ENCODE data around the gene KLK11. TPM values are rescaled to one million over a fixed set of nuclear protein-coding genes. Genes with fewer than 3 reads are reported as not detected.

The KLK11 gene, protein sequence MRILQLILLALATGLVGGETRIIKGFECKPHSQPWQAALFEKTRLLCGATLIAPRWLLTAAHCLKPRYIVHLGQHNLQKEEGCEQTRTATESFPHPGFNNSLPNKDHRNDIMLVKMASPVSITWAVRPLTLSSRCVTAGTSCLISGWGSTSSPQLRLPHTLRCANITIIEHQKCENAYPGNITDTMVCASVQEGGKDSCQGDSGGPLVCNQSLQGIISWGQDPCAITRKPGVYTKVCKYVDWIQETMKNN
- not detected in 2 replicates for total RNA-seq

- DNase-seq (ENCODE audit: low spot score) = no peak
- Mint-ChIP-seq H3K27ac (no peak within 1 kb of the TSS), H3K4me3 (no peak within 1 kb of the TSS), H3K36me3 (ENCODE audit: low read depth) (no peaks in the 10 kb centered on the region), H3K9me3 (no peaks in the 10 kb centered on the region), H3K4me1 (ENCODE audit: low read depth) (no peaks in the 10 kb centered on the region), H3K27me3 (ENCODE audit: insufficient read depth) (peaks cover 5% of the 10 kb centered on the region)
- intact Hi-C loops (cut with micrococcal nuclease) = no loop called here
Measured at GRCh38 chr19:51026554-51026831, at the start of gene KLK11. KLK11 (minus strand) TSS chr19:51026616; CDS start chr19:51025631, 985 bp downstream.

DNA sequence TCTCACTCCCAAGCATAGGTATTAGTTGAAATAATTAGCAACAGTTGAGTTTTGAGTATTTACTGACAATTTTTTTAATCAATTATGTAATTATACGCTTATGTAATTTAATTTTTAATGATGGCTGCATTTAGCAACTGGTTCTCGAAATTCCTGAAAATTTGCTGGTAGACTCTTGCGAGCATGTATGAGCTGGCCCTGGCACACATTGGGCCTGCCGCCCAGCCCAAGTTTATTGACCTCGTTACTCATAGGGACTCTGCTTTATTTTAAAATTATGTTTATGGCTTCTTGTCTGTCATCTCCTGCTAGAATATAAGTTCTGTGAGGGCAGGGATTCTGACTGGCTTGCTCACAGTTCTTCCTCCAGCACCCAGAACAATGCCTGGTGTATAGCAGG is 49.6 kb upstream of the KLK11 start:
- peaks cover 12% of the 10 kb centered on the region for H3K9me3 Mint-ChIP-seq
- H3K36me3 Mint-ChIP-seq (ENCODE audit: low read depth) = no peaks in the 10 kb centered on the region
- intact Hi-C loops (cut with micrococcal nuclease) = no loop called here
- DNase-seq (ENCODE audit: low spot score) = no peak
- no peaks in the 10 kb centered on the region for H3K4me1 Mint-ChIP-seq (ENCODE audit: low read depth)
- peaks cover 10% of the 10 kb centered on the region for H3K27me3 Mint-ChIP-seq (ENCODE audit: insufficient read depth)
- H3K4me3 Mint-ChIP-seq = no peak overlapping the region
- H3K27ac Mint-ChIP-seq = no peak overlapping the region

GRCh38 chr19:51071095-51071405 is 44.6 kb upstream of the KLK11 start:
- intact Hi-C loops (cut with micrococcal nuclease) = no loop called here

GRCh38 chr19:51070334-51071094 is 44.1 kb upstream of the KLK11 start:
- intact Hi-C loops (cut with micrococcal nuclease) = no loop called here
- peaks cover 26% of the 10 kb centered on the region for H3K27me3 Mint-ChIP-seq (ENCODE audit: insufficient read depth)
- no peak overlapping the region for H3K4me3 Mint-ChIP-seq
- H3K27ac Mint-ChIP-seq = no peak overlapping the region
- H3K36me3 Mint-ChIP-seq (ENCODE audit: low read depth) = no peaks in the 10 kb centered on the region
- H3K9me3 Mint-ChIP-seq = peaks cover 12% of the 10 kb centered on the region
- no peak for DNase-seq (ENCODE audit: low spot score)
- no peaks in the 10 kb centered on the region for H3K4me1 Mint-ChIP-seq (ENCODE audit: low read depth)

More at GRCh38 chr19:51071095-51071405, 44.6 kb upstream of the KLK11 start:
- peaks cover 12% of the 10 kb centered on the region for H3K9me3 Mint-ChIP-seq
- H3K36me3 Mint-ChIP-seq (ENCODE audit: low read depth) = no peaks in the 10 kb centered on the region
- no peak for DNase-seq (ENCODE audit: low spot score)
- no peak overlapping the region for H3K4me3 Mint-ChIP-seq
- H3K27ac Mint-ChIP-seq = no peak overlapping the region
- H3K4me1 Mint-ChIP-seq (ENCODE audit: low read depth) = no peaks in the 10 kb centered on the region
- H3K27me3 Mint-ChIP-seq (ENCODE audit: insufficient read depth) = peaks cover 23% of the 10 kb centered on the region

DNA sequence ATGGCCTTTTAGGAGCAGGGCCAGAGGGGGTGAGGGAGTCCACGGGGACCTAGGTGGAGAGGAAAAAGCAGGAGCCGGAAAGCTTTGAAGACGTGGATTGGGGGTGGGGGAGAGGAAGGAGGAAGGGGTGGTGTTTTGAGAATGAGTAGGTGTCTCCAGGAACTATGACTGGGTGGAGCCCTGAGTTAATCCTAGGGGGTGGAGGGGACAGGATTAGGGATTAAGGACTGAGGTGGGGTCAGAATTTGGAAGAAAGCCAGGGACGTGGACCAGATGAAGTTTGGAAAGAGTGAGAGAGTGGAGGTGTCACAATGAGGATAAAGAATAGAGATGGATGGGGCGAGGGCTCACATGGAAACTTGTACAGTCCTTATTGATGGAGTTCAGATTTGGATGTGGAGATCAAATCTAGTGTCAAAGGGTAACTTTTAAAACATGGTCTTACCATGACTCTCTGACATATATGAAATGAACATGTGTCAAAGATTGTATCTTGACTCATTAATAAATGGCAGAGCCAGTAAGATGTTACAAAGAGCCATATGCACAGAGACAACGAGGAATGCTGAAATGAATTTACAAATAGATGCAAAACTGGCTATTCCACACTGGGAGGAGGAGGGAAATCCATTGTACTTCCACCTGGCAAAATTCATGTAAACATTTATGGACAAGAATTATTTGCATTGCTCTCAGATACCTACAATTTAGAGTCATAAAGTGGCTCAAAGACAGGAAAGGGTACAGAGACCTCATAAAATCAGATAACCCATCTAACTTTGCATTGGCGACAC is 40.2 kb upstream of the KLK11 start:
- intact Hi-C loops (cut with micrococcal nuclease) = no loop called here
- Mint-ChIP-seq H3K9me3 (no peaks in the 10 kb centered on the region), H3K4me1 (ENCODE audit: low read depth) (no peaks in the 10 kb centered on the region), H3K36me3 (ENCODE audit: low read depth) (no peaks in the 10 kb centered on the region), H3K27ac (no peak overlapping the region), H3K27me3 (ENCODE audit: insufficient read depth) (peaks cover 23% of the 10 kb centered on the region), H3K4me3 (no peak overlapping the region)
- DNase-seq (ENCODE audit: low spot score) = no peak

GRCh38 chr19:51065221-51065960 is 39.0 kb upstream of the KLK11 start:
- H3K27ac Mint-ChIP-seq = no peak overlapping the region
- H3K4me1 Mint-ChIP-seq (ENCODE audit: low read depth) = no peaks in the 10 kb centered on the region
- H3K4me3 Mint-ChIP-seq = no peak overlapping the region
- intact Hi-C loops (cut with micrococcal nuclease) = no loop called here
- H3K9me3 Mint-ChIP-seq = no peaks in the 10 kb centered on the region
- DNase-seq (ENCODE audit: low spot score) = no peak
- peaks cover 20% of the 10 kb centered on the region for H3K27me3 Mint-ChIP-seq (ENCODE audit: insufficient read depth)
- no peaks in the 10 kb centered on the region for H3K36me3 Mint-ChIP-seq (ENCODE audit: low read depth)

GRCh38 chr19:51064534-51065220 is 38.3 kb upstream of the KLK11 start, which contains the start of gene KLK13:
KLK13 (minus strand) TSS chr19:51065092; CDS start chr19:51065067, 25 bp downstream.
- Mint-ChIP-seq H3K27ac (no peak within 1 kb of the TSS), H3K27me3 (ENCODE audit: insufficient read depth) (peaks cover 20% of the 10 kb centered on the region), H3K36me3 (ENCODE audit: low read depth) (no peaks in the 10 kb centered on the region), H3K4me3 (no peak within 1 kb of the TSS), H3K9me3 (no peaks in the 10 kb centered on the region), H3K4me1 (ENCODE audit: low read depth) (no peaks in the 10 kb centered on the region)
- intact Hi-C loops (cut with micrococcal nuclease) = no loop called here
- DNase-seq (ENCODE audit: low spot score) = no peak

DNA sequence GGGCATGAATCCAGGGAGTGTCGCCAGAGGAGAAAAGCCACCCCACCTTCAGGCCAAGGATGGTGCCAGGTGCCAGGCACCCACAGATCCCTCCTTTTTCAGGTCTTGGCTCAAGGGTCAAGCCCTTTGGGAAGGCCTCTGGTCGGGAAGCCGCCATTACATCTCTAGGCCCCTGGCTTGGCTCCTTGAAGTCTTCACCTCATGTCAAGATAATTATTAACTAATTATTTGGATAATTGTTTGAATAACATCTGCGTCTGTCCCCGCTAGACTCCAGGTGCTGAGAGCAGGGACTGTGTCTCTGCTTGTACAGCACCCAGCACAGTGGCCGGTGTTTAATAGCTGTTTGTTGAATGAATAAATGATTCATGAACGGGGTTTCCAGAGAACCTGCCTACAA is 37.2 kb upstream of the KLK11 start:
- no peaks in the 10 kb centered on the region for H3K4me1 Mint-ChIP-seq (ENCODE audit: low read depth)
- no peaks in the 10 kb centered on the region for H3K36me3 Mint-ChIP-seq (ENCODE audit: low read depth)
- no peak overlapping the region for H3K27ac Mint-ChIP-seq
- intact Hi-C loops (cut with micrococcal nuclease) = no loop called here
- DNase-seq (ENCODE audit: low spot score) = no peak
- H3K4me3 Mint-ChIP-seq = no peak overlapping the region
- no peaks in the 10 kb centered on the region for H3K9me3 Mint-ChIP-seq
- H3K27me3 Mint-ChIP-seq (ENCODE audit: insufficient read depth) = peaks cover 20% of the 10 kb centered on the region

GRCh38 chr19:51060973-51061372 is 34.6 kb upstream of the KLK11 start:
- no peak overlapping the region for H3K4me3 Mint-ChIP-seq
- no peak for DNase-seq (ENCODE audit: low spot score)
- intact Hi-C loops (cut with micrococcal nuclease) = no loop called here
- H3K27me3 Mint-ChIP-seq (ENCODE audit: insufficient read depth) = peaks cover 12% of the 10 kb centered on the region
- H3K27ac Mint-ChIP-seq = no peak overlapping the region
- no peaks in the 10 kb centered on the region for H3K4me1 Mint-ChIP-seq (ENCODE audit: low read depth)
- H3K9me3 Mint-ChIP-seq = no peaks in the 10 kb centered on the region
- H3K36me3 Mint-ChIP-seq (ENCODE audit: low read depth) = no peaks in the 10 kb centered on the region

- Mint-ChIP-seq H3K27me3 (ENCODE audit: insufficient read depth) (peaks cover 13% of the 10 kb centered on the region), H3K36me3 (ENCODE audit: low read depth) (no peaks in the 10 kb centered on the region), H3K27ac (no peak overlapping the region), H3K9me3 (no peaks in the 10 kb centered on the region), H3K4me1 (ENCODE audit: low read depth) (no peaks in the 10 kb centered on the region), H3K4me3 (no peak overlapping the region)
- intact Hi-C loops (cut with micrococcal nuclease) = no loop called here
- no peak for DNase-seq (ENCODE audit: low spot score)
Measured at GRCh38 chr19:51060336-51060735, 33.9 kb upstream of the KLK11 start.

DNA sequence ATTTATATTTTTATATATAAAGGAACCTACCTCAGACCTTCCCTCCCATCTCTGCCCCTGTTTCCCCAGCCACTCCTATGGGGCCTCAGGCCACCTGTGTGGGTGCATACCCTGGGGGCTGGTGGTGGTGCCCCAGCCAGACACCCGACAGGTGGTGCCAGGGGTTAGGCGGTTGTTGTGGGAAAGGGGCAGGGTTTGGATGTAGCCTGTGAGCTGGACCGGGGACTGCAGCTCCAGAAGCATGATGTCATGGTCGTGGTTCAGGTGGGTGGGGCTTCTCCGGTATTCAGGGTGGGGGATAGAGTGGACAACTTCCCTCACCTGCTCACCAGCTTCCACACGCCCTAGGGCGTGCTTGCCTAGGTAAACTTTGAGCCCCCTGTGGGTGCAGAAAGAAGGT is 33.3 kb upstream of the KLK11 start:
- Mint-ChIP-seq H3K4me1 (ENCODE audit: low read depth) (no peaks in the 10 kb centered on the region), H3K9me3 (no peaks in the 10 kb centered on the region), H3K27me3 (ENCODE audit: insufficient read depth) (peaks cover 13% of the 10 kb centered on the region), H3K27ac (no peak overlapping the region), H3K36me3 (ENCODE audit: low read depth) (no peaks in the 10 kb centered on the region), H3K4me3 (no peak overlapping the region)
- intact Hi-C loops (cut with micrococcal nuclease) = no loop called here
- DNase-seq (ENCODE audit: low spot score) = no peak

- no peaks in the 10 kb centered on the region for H3K36me3 Mint-ChIP-seq (ENCODE audit: low read depth)
- intact Hi-C loops (cut with micrococcal nuclease) = no loop called here
- H3K4me3 Mint-ChIP-seq = no peak overlapping the region
- no peak for DNase-seq (ENCODE audit: low spot score)
- no peaks in the 10 kb centered on the region for H3K4me1 Mint-ChIP-seq (ENCODE audit: low read depth)
- no peak overlapping the region for H3K27ac Mint-ChIP-seq
- H3K27me3 Mint-ChIP-seq (ENCODE audit: insufficient read depth) = peaks cover 4% of the 10 kb centered on the region
- no peaks in the 10 kb centered on the region for H3K9me3 Mint-ChIP-seq
Measured at GRCh38 chr19:51055866-51056265, 29.4 kb upstream of the KLK11 start.

All from activated T-helper 1 cell treated with anti-CD3 and anti-CD28 coated beads, Interleukin-12 subunit alpha, Interleukin-12 subunit beta, Interleukin-2, Interleukin-4 antibody, amounts not matched to agents 30 ng/mL and 10 ng/mL and 1 ng/mL, durations not matched to agents 14 hours and 24 hours and 36 hours (primary cell).